GM12878 (cell line): ENCODE data around the gene PRRX2. TPM values are rescaled to one million over a fixed set of nuclear protein-coding genes. Genes with fewer than 3 reads are reported as not detected.

Experiments used
- ATAC-seq: fragments of 200-7000 bp; cut with Tn5 transposase; 3 replicates; pipeline ENCODE4 v1.9.1; 2020; ENCODE audit warnings: mild to moderate bottlenecking, moderate library complexity
- BruUV-seq: library from RNA; stranded (reverse); fragments of 400-500 nt; replicated peaks from 2 replicates; lab custom pipeline; 2021; lab: Mats Ljungman, UMichigan
- CTCF ChIA-PET: fragments of 300-600 bp; sonication (Branson Sonifier 250); formaldehyde crosslinking; extraction: SDS; loops from one replicate; lab custom pipeline; 2021; ENCODE audit warnings: inconsistent platforms; lab: Yijun Ruan, JAX
- POLR2A ChIA-PET: fragments of 350-600 bp; formaldehyde crosslinking; extraction: SDS; loops from one replicate; lab custom pipeline; 2021; ENCODE audit warnings: inconsistent platforms; lab: Charles Lee
- RAD21 ChIA-PET: fragments of 300-600 bp; sonication (Branson Sonifier 250); formaldehyde crosslinking; loops from one replicate; lab custom pipeline; 2023; ENCODE audit warnings: antibody characterized with exemption; ENCODE audit not compliant: unreplicated experiment; lab: Charles Lee
- SMC1A ChIA-PET: fragments of 300-600 bp; sonication (Branson Sonifier 250); formaldehyde crosslinking; loops from one replicate; lab custom pipeline; 2023; ENCODE audit not compliant: unreplicated experiment, uncharacterized antibody; lab: Charles Lee
- DNase-seq: peaks from one replicate; pipeline ENCODE4 v3.0.0-alpha.2; 2011; ENCODE audit warnings: low read depth, low spot score
- FAIRE-seq: peaks from 3 replicates; lab custom pipeline; 2011; peaks lifted over from hg19 to GRCh38; lab: Jason Lieb, UNC
- H2AFZ ChIP-seq: 2 replicates; pipeline ENCODE4 v1.6.0; 2011; ENCODE audit warnings: low read depth, low read length, control low read depth; ENCODE audit not compliant: control insufficient read depth
- H3K27ac ChIP-seq: 2 replicates; pipeline ENCODE4 v1.5.1; 2011; ENCODE audit warnings: control low read depth; ENCODE audit not compliant: control insufficient read depth, insufficient read depth
- H3K27me3 ChIP-seq, 2 experiments: replicated peaks in 1 of 2; 2 replicates each; pipeline versions ENCODE4 v1.6.0 to v1.6.1; 2011; ENCODE audit warnings: low read length in 1 of 2; ENCODE audit not compliant: control insufficient read depth in 2 of 2, insufficient read depth in 2 of 2
- H3K36me3 ChIP-seq, 2 experiments: 2 replicates each; pipeline ENCODE4 v1.5.1; 2011; ENCODE audit warnings: low read length in 1 of 2; ENCODE audit not compliant: control insufficient read depth in 2 of 2, insufficient read depth in 2 of 2
- H3K4me1 ChIP-seq: 2 replicates; pipeline ENCODE4 v1.6.1; 2011; ENCODE audit warnings: mild to moderate bottlenecking, low read length, moderate library complexity, mixed read lengths; ENCODE audit not compliant: control insufficient read depth, insufficient read depth
- H3K4me2 ChIP-seq: 2 replicates; pipeline ENCODE4 v1.6.0; 2011; ENCODE audit warnings: control low read depth; ENCODE audit not compliant: control insufficient read depth, insufficient read depth
- H3K4me3 ChIP-seq: fragments of 200-600 bp; sonication (generic); 2 replicates; pipeline ENCODE4 v1.5.1; 2016
- H3K79me2 ChIP-seq: 2 replicates; pipeline ENCODE4 v1.6.0; 2011; ENCODE audit warnings: low read length; ENCODE audit not compliant: control insufficient read depth, insufficient read depth
- H3K9ac ChIP-seq: 2 replicates; pipeline ENCODE4 v1.8.0; 2011; ENCODE audit warnings: low read length, control low read depth, mixed read lengths; ENCODE audit not compliant: control insufficient read depth, insufficient read depth
- H3K9me3 ChIP-seq: replicated peaks from 3 replicates; pipeline ENCODE4 v1.5.1; 2011; ENCODE audit warnings: mild to moderate bottlenecking, low read length; ENCODE audit not compliant: control insufficient read depth, insufficient read depth
- H4K20me1 ChIP-seq: 2 replicates; pipeline ENCODE4 v1.6.0; 2011; ENCODE audit not compliant: control insufficient read depth, insufficient read depth
- CBFB ChIP-seq: IDR thresholded peaks from 2 replicates; pipeline ENCODE4 v1.6.1; 2016; ENCODE audit warnings: antibody characterized with exemption, low read depth
- CREB1 ChIP-seq: IDR thresholded peaks from 2 replicates; pipeline ENCODE4 v1.6.1; 2012; ENCODE audit warnings: low read depth, mild to moderate bottlenecking, inconsistent platforms
- EGR1 ChIP-seq, 2 experiments: IDR thresholded peaks; 1 replicate in 1 of 2; 2 replicates in 1 of 2; pipeline ENCODE4 v1.6.1; 2011 to 2012; ENCODE audit warnings: low read depth in 2 of 2, low read length in 2 of 2, borderline replicate concordance in 1 of 2, mild to moderate bottlenecking in 1 of 2, moderate library complexity in 1 of 2
- EZH2 ChIP-seq: IDR thresholded peaks from 2 replicates; pipeline ENCODE4 v1.6.1; 2012; ENCODE audit warnings: low read depth, mild to moderate bottlenecking, control low read depth, inconsistent platforms, low read length, borderline replicate concordance; ENCODE audit not compliant: control insufficient read depth
- IRF4 ChIP-seq: IDR thresholded peaks from 2 replicates; pipeline ENCODE4 v1.6.1; 2011; ENCODE audit warnings: low read depth, low read length
- SMC3 ChIP-seq: IDR thresholded peaks from 2 replicates; pipeline ENCODE4 v1.6.1; 2011; ENCODE audit warnings: low read length, improper control_type of control experiment, borderline replicate concordance
- STAT1 ChIP-seq: fragments of 450-650 bp; conservative IDR thresholded peaks from 2 replicates; pipeline ENCODE4 v1.6.1; 2014; ENCODE audit warnings: antibody characterized with exemption, mild to moderate bottlenecking
- WGBS: methylation state at CpG from one replicate; pipeline ENCODE4 v1.1.6; 2016; ENCODE audit warnings: low lambda C conversion rate; ENCODE audit not compliant: insufficient replicate concordance, insufficient coverage; ENCODE audit errors: missing lambda C conversion rate; 5-methylcytosine and 5-hydroxymethylcytosine counted together
- in situ Hi-C: fragments of 300-500 bp; cut with MboI; formaldehyde crosslinking; loops from 9 replicates; pipeline ENCODE4 v1.14.3; 2018; ENCODE audit warnings: mixed read lengths
- intact Hi-C: fragments of 100-400 bp; cut with micrococcal nuclease; formaldehyde crosslinking; loops from one replicate; pipeline ENCODE4 v1.14.2; 2022; ENCODE audit not compliant: unreplicated experiment
- polyA plus RNA-seq, 11 experiments: library from polyadenylated mRNA; depleted of rRNA in 4 of 11; unstranded in 6 of 11; stranded (reverse) in 5 of 11; fragments of >200 nt; fragmentation: Nextera tagmentation in 4 of 11; fragmentation: Illumina TruSeq in 1 of 11; extraction: Ambion mirVana in 4 of 11; extraction: Trizol in 1 of 11; gene quantifications; 1 replicate in 1 of 11; 2 replicates in 10 of 11; pipeline versions ENCODE4 v1.2.1 to v1.2.3, GENCODE V29; 2011 to 2016; ENCODE audit warnings: inconsistent platforms in 2 of 11, missing spikeins in 2 of 11, low read depth in 1 of 11
- total RNA-seq, 4 experiments: library from RNA; depleted of rRNA in 3 of 4; stranded (reverse); fragments of >200 nt in 3 of 4; fragmentation: Illumina TruSeq in 1 of 4; extraction: Trizol in 1 of 4; gene quantifications; 2 replicates each; pipeline versions ENCODE4 v1.2.1 to v1.2.3, GENCODE V29; 2013 to 2021

The PRRX2 gene
- total and polyA plus RNA-seq, 10 of the 15 experiments (the other 5 are each of a cell fraction or from before 2014, with no cell fraction given): not detected

GRCh38 chr9:129714511-129715061 is 49.1 kb downstream of the PRRX2 start:
- ATAC-seq (no peak), FAIRE-seq (no peak)
- H3K4me1 ChIP-seq: no peaks in the 10 kb centered on the region
- WGBS: 47% methylated on average over 15 of the region's 15 CpGs
- no peaks in the 10 kb centered on the region for H4K20me1 ChIP-seq
- H3K4me2 ChIP-seq: no peak overlapping the region
- no peak overlapping the region for H3K4me3 ChIP-seq
- H3K79me2 ChIP-seq: no peaks in the 10 kb centered on the region
- H2AFZ ChIP-seq: no peak overlapping the region
- BruUV-seq: no TSS peak
- no peaks in the 10 kb centered on the region; a peak in 3 of 4 replicates for H3K27me3 ChIP-seq
- SMC1A ChIA-PET: no interaction called here
- no peaks in the 10 kb centered on the region for H3K9me3 ChIP-seq
- TF ChIP-seq STAT1 (no peak), EZH2 (no peak), EGR1 (IDR thresholded peaks at IDR 0.05; ENCODE audit: borderline replicate concordance in 1 of 2, low read depth in 2 of 2, low read length in 2 of 2) (no peak)
- TF ChIP-seq, all 136 proteins: peak for 0
- no peaks in the 10 kb centered on the region for H3K36me3 ChIP-seq
- POLR2A ChIA-PET: no interaction called here
- RAD21 ChIA-PET: no interaction called here
- H3K27ac ChIP-seq: no peak overlapping the region
- in situ Hi-C loops: no loop called here
- no peak overlapping the region for H3K9ac ChIP-seq
- intact Hi-C loops: no loop called here
- DNase-seq: no peak
- CTCF ChIA-PET: interaction anchor here (0.7 to 1.4 kb wide), 4 partner anchors 13 to 392 kb away, joined by 3 to 4 read pairs (median 3); no protein-coding TSS in a partner anchor

GRCh38 chr9:129716091-129716490 is 50.6 kb downstream of the PRRX2 start:
- POLR2A ChIA-PET: no interaction called here
- CTCF ChIA-PET: interaction anchor here (0.9 to 1.4 kb wide), 3 partner anchors 11 to 68 kb away, joined by 3 to 6 read pairs (median 3); no protein-coding TSS in a partner anchor
- no peak overlapping the region for H3K27ac ChIP-seq

More at GRCh38 chr9:129716091-129716490, 50.6 kb downstream of the PRRX2 start:
- WGBS: 16% methylated on average over 5 of the region's 5 CpGs
- Histone ChIP-seq H3K4me2 (no peak overlapping the region), H4K20me1 (no peaks in the 10 kb centered on the region), H3K36me3 (no peaks in the 10 kb centered on the region), H3K9ac (no peak overlapping the region), H2AFZ (no peak overlapping the region), H3K27me3 (no peaks in the 10 kb centered on the region; a peak in 2 of 4 replicates), H3K4me3 (no peak overlapping the region), H3K9me3 (no peaks in the 10 kb centered on the region), H3K4me1 (no peaks in the 10 kb centered on the region), H3K79me2 (no peaks in the 10 kb centered on the region)
- RAD21 ChIA-PET: no interaction called here
- intact Hi-C loops: no loop called here
- no TSS peak for BruUV-seq
- in situ Hi-C loops: no loop called here
- FAIRE-seq (no peak), ATAC-seq (no peak), DNase-seq (no peak)
- TF ChIP-seq SMC3: no peak
- no peak for TF ChIP-seq CBFB
- TF ChIP-seq EGR1 (IDR thresholded peaks at IDR 0.05; ENCODE audit: borderline replicate concordance in 1 of 2, low read depth in 2 of 2, low read length in 2 of 2): no peak
- TF ChIP-seq IRF4: no peak
- no peak for TF ChIP-seq CREB1
- SMC1A ChIA-PET: interaction anchor here (1.0 kb wide), 1 partner anchor 22 kb away, joined by 3 read pairs; no protein-coding TSS in a partner anchor
